GM21825 (cell line): Measurements from ENCODE around the gene PLEKHA7.
"Not testable (repeated sequence)": the region's sequence is repeated elsewhere in the genome, so short reads cannot be mapped to it uniquely, and the experiment has no call there.

Experiments used
- ATAC-seq: cut with Tn5 transposase; IDR thresholded peaks from one replicate; pipeline ENCODE4 v1.9.1; 2021; ENCODE audit warnings: mild to moderate bottlenecking, moderate library complexity; ENCODE audit not compliant: unreplicated experiment

The PLEKHA7 gene

GRCh38 chr11:17008099-17008498 is 6.1 kb downstream of the PLEKHA7 start:
- ATAC-seq, result no peak

DNA sequence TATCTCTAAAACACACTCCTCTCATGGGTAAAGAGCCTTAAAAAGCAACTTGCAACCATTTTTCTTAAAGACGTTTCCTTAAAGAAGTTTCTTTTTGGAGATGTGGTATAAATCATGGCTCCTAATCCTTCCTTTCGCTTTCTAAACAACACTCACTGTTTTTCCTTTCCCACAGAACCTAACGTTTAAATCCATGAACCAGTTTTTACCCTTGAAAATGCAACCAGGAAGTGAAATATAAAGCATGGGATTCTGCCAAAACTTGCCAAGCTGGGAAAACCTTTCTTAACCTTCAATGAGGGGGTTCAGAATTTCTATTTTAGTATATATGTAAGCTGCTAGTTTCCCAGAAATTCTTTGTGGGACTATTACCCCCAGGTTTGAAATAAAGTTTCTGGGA is 8.6 kb downstream of the PLEKHA7 start:
- no peak for ATAC-seq

GRCh38 chr11:17004486-17005148 is 9.6 kb downstream of the PLEKHA7 start:
- ATAC-seq, result no peak

DNA sequence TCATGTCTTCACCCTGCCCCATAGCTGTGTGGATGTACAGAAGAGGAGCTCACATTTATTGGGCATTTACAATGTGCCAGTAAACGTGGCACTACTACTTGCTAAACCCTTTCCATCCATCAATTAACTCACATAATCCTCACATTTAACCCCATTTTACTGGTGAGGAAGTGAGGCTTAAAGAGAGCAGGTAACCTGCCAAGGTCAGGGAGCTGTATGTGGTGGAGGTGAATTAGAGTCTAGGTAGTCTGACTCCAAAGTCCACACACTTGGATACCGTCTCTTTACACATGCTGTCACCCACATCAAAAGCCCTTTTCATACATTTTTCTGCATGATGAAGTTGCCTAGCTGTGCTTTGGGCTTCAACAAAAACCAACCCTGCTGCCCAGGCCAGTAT is 10.8 kb downstream of the PLEKHA7 start:
- ATAC-seq, result no peak

DNA sequence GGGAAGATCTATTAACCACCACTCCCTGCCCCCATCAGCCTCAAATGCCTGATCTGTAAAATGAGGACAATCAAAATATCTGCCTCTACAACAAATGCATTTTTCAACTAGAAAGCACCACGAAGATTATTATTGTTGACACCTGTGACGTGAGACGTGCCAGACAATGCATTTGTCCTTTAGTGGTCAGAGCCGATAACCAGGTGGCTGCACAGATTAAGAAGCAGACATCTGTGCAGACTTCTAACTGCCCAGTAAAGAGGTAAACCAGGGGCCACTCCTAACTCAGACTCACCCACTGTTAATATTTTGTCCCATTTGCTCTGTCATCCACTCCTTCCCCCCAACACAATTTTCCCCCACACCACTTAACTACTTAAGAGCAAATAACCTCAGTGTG is 11.7 kb downstream of the PLEKHA7 start:
- no peak for ATAC-seq

DNA sequence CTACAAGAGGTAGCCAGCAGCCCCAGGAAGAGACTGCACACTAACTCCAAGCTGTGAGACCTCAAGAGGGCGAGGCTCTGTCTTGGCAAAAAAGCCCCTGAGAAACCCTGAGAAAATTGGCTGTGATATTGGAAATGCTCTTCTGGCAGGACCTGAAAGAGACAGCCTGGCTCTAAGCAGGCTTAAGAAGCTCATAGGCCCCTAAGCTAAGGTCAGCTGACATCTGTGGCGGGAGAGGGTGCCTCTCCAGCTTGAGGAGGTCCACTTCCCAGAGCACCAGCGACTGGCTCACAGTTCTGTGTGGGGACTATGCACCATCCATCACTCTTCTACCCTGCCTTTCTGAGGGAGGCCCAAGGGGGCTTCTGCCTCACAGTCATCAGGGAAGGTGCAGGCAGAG is 12.4 kb downstream of the PLEKHA7 start:
- no peak for ATAC-seq

GRCh38 chr11:17000987-17001386 is 13.2 kb downstream of the PLEKHA7 start:
- ATAC-seq, result no peak

DNA sequence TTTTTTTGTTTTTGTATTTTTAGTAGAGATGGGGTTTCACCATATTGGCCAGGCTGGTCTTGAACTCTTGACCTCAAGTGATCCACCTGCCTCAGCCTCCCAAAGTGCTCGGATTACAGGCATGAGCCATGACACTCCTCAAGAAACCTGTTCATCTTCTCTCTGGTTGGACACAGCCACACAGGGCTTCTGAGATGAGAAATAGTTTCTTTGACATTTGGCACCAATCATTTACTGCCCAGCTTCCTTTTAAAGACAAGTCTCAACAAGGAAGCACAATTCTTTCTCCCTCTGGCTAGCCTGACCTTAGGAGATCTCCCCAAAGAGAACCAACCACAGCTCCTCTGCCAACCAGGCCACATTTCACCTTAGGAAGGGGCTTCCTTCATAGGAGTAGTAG is 14.0 kb downstream of the PLEKHA7 start:
- ATAC-seq, result not testable (repeated sequence)

- ATAC-seq, result no peak
These were observed 15.1 kb downstream of the PLEKHA7 start for GRCh38 chr11:16999116-16999515.

DNA sequence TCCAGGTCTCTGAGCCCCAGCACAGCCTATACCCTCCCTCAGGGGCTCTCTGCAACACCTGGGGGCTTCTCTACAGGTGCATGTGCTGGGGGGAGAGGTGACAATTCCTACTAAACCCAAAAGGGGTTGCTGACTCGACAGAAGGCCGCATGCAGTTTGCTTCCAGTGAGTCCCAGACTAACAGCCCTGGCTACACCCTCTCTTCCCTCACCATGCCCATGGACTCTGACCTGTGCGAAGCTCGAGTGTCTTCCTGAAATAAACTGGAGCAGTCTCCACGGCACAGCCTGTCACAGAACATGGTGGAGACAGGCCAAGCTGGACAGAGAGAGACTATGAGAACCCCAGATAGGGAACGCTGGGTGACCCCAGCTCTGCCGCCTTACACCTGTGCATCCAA is 16.6 kb downstream of the PLEKHA7 start:
- no peak for ATAC-seq

DNA sequence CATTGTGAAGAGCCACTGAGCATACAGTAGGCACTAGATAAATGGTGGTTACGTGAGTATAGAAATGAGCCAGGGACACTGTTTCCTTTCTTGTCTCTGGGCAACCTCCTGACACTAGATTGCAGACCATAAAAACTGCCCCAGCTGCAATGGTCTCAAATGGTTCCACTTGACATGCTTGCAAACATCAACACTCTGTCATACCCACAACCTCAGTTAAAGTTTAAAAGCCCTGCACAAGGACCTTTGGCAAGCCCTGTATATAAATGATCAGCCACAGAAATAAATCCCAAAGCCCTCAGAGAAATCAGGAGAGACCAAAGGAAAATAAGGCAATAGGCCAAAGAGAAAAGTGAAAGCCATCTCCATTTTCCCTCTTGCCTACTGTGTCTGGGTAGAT is 20.7 kb downstream of the PLEKHA7 start:
- no peak for ATAC-seq

- ATAC-seq, result no peak
These were observed 21.4 kb downstream of the PLEKHA7 start for GRCh38 chr11:16992846-16993245.

DNA sequence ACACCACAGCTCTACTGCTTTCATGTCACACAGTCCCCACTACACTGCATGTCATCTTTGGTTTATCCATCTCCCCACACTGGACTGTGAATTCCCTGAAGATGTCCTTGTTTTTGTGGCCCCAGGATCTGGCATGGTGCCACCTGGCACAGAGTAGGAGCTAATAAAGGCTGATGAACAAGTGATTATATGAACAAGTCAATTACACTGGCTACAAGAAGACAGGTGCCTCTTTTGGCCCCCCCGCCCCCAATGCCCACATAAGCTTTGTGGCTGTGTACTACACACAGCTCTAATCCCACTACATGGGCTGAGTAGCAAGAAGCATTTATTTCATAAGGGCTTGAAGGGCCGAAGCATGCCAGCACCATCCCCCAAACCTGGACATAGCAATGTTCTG is 24.7 kb downstream of the PLEKHA7 start:
- ATAC-seq, result no peak

DNA sequence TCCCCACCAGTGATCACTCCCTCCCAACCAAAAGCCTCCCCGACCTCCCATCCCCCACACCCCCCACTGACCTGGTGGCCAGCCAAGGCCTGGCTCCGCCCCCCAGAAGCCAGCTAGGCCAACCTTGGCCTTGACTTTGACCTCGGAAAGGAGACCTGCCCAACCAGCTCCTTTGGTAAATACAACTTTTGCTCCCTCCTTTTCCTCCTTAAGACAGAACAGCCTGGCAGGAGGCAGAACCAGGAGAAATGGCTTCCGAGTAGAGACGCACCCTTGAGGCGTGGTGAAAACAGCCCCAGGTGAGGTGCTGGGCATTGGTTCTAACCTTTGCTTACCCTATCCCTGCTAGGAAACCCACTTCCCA is 27.0 kb downstream of the PLEKHA7 start:
- ATAC-seq, result no peak

DNA sequence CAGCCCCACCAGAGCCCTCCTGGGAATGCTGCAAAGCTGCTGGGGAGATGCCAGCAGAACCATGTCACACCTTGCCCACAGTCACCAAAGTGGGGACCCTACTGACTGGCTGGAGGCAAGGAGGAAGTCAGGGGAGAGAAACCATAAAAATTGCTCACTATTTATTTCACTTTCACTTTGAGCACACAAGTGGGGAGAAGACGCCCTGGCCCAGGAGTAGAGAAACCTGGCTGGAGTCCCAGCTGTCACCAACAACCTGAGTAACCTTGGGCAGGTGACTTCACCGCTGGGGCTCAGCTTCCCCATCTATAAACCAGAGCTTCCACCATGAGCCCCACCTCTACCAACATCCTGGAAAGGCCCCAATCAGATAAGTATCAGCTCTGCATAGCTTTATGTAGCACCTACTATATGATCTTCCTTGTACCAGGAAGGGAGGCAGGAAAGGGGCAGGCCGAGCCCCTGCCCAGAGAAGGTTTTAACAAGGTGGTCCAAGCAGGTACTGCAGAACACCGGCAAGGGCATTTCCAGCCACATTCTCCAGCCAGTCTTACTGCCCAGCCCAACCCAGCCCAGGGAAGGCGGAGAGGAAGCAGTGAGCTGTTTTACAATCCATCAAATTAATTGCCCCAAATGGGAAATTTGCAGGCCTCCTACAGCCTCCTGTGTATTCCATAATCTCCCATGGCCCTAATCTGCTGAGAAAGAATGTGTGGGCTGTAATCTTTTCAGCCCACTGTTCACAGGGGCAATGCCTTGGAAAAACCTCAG is 27.6 kb downstream of the PLEKHA7 start:
- peak; percentile 98 for ATAC-seq

- no peak for ATAC-seq
These were observed 28.9 kb downstream of the PLEKHA7 start for GRCh38 chr11:16985297-16985696.

GRCh38 chr11:16984229-16984628 is 30.0 kb downstream of the PLEKHA7 start:
- no peak for ATAC-seq

DNA sequence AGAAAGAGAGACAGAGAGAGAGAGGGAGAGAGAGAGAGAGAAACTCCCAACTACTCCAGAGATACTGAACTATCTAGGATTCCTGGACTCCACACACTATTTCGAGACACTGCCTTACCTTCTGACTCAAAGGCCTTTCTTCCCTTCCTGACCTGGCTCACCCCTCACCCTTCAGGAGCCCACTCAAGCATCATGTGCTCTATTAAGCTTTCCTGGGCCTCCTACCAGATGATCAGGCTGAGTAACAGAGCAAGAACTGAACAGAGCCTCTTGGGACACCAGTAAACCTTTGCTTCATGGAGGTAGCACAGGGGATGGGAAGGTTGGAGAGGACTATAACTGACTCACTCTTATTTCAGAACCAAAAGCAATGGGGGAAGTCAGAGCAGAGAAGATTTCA is 31.4 kb downstream of the PLEKHA7 start:
- ATAC-seq, result no peak

- no peak for ATAC-seq
These were observed 31.9 kb downstream of the PLEKHA7 start for GRCh38 chr11:16982256-16982671.

DNA sequence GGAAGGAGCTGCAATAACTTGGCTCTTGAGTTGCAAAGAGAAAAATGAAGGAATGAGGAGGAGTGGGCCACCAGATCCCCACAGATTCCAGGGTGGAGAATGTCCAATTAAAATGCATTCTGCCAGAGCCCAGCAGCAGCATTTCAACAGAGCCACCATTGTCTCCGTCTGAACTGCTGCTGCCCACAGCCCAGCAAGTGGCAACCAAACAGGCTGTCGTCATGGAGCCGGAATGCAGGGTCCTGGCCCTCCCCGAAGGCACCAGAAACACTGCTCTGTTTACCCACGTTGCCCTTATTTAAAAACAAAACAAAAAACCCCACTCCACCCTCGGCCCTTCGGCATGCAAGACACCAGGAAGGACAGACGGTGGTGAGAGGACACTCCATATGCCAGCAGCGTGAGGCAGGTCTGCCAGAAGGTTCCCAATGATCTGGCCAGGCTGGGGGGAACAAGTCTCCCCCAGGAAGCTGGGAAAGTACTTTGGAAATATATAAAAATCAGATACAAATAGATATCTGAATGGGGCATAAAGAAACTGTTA is 32.5 kb downstream of the PLEKHA7 start:
- ATAC-seq, result no peak

DNA sequence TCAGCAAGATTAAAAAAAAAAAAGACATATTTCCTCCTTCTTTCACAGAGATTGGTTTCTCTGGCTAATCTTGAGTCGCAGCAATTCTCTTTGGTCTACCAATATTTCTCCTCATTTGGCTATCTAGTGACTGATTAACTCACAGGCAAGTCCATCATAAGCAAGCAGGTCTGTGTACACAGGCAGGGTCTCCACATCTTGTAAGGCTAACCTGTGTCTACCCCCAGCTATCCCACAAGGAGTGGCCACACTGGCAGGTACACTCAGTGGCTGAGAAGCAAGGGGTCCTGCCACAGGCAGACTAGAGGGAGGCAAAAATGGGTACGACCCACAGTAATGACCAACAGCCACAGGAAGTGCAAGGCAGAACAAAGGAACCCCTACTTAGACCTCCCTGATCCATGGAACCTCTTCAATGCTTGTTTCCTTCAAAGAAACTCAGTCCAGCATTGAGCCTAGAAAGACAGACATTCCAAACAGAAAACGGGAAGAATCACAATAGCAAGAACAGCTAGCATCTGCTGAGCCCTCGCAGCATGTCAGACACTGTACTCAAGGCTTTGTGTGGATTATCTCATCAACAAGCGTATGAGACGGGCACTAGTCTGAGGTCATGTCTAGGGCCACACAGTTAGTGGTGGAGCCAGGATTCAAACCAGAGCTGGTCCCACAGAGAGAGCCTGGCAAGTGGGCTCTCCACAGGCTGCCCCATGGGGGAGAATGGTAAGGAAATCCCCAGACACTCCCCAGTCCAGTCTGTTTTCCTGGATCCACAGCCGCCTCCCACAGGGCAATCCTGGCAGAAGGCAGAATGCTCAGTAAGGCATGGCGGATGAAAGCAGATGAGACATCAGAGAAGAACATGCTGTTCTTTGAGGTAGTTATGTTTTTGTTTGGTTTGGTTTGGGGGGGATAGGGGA is 34.3 kb downstream of the PLEKHA7 start:
- ATAC-seq, result no peak

DNA sequence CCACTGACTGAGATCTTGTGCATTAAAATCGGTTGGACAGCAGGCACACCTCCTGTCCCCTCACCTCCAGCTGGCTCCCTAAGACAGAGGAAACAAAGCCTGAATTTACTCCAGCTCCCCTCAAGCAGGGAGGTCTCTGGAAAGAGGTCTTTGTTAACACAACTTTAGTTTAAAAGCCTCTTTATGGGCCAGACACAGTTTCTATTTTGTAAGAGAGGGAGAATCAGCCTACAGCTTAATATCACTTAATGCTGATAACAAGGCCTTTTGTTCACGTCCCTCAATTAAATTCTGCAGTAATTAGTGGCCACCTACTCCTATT is 36.3 kb downstream of the PLEKHA7 start:
- no peak for ATAC-seq
